GM18507 (cell line): ENCODE measurements around the gene ZNF577.

ENCODE experiments used
- DNase-seq: peaks from one replicate; pipeline ENCODE4 v3.0.0; 2011; ENCODE audit warnings: low read depth; ENCODE audit not compliant: insufficient read length; ENCODE audit errors: extremely low spot score
- FAIRE-seq: peaks from 2 replicates; lab custom pipeline; 2011; peaks lifted over from hg19 to GRCh38; lab: Jason Lieb, UNC

ZNF577 gene

GRCh38 chr19:51884713-51885112 lies 3.0 kb downstream of the ZNF577 start:
- no peak for DNase-seq
- no peak for FAIRE-seq

DNA sequence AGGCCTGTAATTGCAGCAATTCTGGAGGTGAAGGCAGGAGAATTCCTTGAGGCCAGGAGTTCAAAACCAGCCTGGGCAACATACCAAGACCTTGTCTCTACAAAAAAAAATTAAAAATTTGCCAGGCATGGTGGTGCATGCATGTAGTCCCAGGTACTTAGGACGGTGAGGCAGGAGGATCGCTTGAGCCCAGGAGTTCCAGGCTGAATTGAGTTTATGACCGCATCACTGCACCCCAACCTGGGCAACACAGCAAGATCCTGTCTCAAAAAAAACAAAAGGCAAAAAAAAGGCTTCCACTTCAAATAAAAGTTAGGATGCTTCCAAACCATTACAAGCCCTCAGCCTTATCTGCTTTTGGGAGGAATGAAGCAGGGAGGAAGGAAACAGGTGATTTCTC lies 5.2 kb downstream of the ZNF577 start:
- no peak for DNase-seq
- no peak for FAIRE-seq

- FAIRE-seq (no peak), DNase-seq (no peak)
These were observed 14.7 kb downstream of the ZNF577 start for GRCh38 chr19:51873097-51873496.

DNA sequence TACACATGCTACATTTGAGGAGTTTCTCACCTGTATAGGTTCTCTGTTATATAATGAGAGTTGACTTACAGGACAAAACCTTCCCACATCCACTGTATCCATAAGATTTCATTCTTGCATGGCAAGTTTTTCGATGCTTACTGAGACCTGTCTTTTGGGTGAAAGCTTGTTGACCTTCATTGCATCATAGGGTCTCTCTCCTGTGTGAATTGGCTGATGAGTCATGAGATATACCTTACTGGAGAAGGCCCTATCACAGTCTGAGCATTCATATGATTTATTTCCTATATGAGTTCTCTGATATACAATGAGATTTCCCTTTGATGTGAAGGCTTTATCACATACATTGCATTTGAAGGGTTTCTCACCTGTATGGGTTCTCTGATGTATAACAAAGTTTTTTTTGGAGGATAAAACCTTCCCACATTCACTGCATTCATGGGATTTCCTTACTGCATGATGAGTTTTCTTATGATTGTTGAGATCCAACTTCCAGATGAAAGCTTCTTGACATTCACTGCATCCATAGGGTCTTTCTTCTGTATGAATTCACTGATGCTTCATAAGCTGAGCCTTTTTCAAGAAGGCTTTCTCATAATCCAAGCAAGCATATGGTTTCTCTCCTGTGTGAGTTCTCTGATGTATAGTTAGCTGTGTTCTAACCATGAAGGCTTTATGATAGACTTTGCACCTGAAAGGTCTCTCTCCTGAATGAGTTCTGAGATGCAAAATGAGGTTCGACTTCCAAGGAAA lies 25.7 kb downstream of the ZNF577 start:
- FAIRE-seq: no peak
- no peak for DNase-seq

DNA sequence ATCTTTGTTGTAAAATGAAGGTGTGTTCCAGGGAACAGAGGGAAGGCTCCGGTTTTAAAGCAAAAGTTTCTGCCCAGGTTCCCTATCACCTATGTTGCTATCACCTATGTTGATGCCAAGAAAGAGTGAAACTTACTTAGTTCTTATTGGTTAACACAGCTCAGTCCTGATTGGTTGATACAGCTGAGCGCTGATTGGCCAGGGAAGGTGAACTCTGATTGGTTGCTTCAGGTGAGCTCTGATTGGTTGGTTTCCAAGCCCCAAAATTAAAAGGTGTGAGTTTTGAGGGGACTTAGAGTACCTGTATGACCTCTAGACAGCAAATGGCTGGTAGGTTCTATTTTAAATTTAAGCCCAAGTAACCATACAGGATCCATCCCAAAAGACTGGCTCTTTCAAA lies 50.6 kb downstream of the ZNF577 start:
- DNase-seq (no peak), FAIRE-seq (no peak)

GRCh38 chr19:51830274-51830673 lies 57.5 kb downstream of the ZNF577 start:
- DNase-seq (no peak), FAIRE-seq (no peak)

- FAIRE-seq (no peak), DNase-seq (no peak)
These were observed 63.3 kb downstream of the ZNF577 start for GRCh38 chr19:51824281-51825005.

GRCh38 chr19:51822946-51823345 lies 64.8 kb downstream of the ZNF577 start:
- FAIRE-seq (no peak), DNase-seq (no peak)

DNA sequence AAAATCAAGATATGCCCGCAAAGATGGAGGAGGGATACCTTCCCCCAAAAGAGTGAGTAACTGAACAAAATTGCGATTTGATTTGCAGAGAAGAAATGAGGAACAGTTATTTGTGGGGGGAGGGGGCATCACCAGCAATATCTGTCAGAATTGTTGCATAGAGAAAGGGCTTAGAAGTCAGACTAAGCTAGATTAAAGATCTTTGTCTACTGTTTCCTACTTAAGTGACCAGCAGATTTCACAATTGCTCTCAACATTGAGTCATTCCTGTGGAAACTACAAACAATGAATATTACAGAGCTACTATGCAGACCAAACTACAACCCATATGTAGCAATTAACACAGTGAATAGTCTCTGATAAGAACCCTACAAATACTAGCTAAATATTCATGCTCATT lies 65.4 kb downstream of the ZNF577 start:
- FAIRE-seq (no peak), DNase-seq (no peak)

DNA sequence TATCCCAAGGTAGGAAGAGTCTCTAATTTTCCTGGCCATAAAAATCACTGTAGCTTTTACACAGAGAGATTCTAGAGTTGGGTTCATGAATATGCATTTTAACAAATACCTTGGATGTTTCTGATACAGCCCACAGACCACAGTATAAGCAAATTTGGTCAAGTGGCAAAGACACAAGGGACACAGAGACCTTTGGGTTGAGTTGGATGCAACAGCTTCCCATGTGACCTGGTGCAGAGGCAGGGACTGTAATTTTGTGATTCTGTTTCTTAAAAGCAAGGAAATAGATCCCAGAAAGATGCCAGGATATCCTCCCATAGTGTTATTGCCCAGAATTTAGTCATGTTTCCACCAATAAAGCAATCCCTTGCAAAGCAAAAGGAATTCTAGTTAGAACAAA lies 65.8 kb downstream of the ZNF577 start:
- DNase-seq: no peak
- no peak for FAIRE-seq

- FAIRE-seq (no peak), DNase-seq (no peak)
These were observed 66.3 kb downstream of the ZNF577 start for GRCh38 chr19:51821456-51821855.
